H1 (cell line): ENCODE measurements around the gene SH3PXD2B. TPM values are rescaled to one million over a fixed set of nuclear protein-coding genes. Genes with fewer than 3 reads are reported as not detected.

ENCODE experiments used
- BCL11A ChIP-seq, 2 experiments: IDR thresholded peaks; one replicate each; pipeline ENCODE4 v1.6.1; 2011; ENCODE audit warnings: low read depth in 2 of 2, low read length in 2 of 2, mild to moderate bottlenecking in 2 of 2
- HDAC6 ChIP-seq: IDR thresholded peaks from one replicate; pipeline ENCODE4 v1.7.1; 2012; ENCODE audit warnings: low read depth, mild to moderate bottlenecking, inconsistent platforms, low read length, moderate library complexity
- KDM4A ChIP-seq: IDR thresholded peaks from one replicate; pipeline ENCODE4 v1.7.1; 2012; ENCODE audit warnings: low read depth, mild to moderate bottlenecking, moderate library complexity, low read length, inconsistent platforms; ENCODE audit not compliant: severe bottlenecking
- MAFK ChIP-seq: IDR thresholded peaks from 2 replicates; pipeline ENCODE4 v1.6.1; 2012; ENCODE audit warnings: low read depth, mild to moderate bottlenecking, improper control_type of control experiment, low read length
- RBBP5 ChIP-seq: IDR thresholded peaks from 2 replicates; pipeline ENCODE4 v1.7.1; 2012; ENCODE audit warnings: low read depth, mild to moderate bottlenecking, inconsistent platforms, low read length, moderate library complexity, borderline replicate concordance
- SAP30 ChIP-seq: fragments of 300-600 bp; sonication (generic); IDR thresholded peaks from 2 replicates; pipeline ENCODE4 v1.7.1; 2012; ENCODE audit warnings: low read length, moderate library complexity, mild to moderate bottlenecking, inconsistent platforms; ENCODE audit not compliant: insufficient read depth, insufficient replicate concordance
- polyA plus RNA-seq, 7 experiments: library from polyadenylated mRNA; depleted of rRNA in 3 of 7; stranded (reverse) in 5 of 7; unstranded in 2 of 7; fragments of >200 nt in 5 of 7; fragments of 200-250 nt in 2 of 7; gene quantifications; 1 replicate in 5 of 7; 2 replicates in 1 of 7; 4 replicates in 1 of 7; pipeline versions ENCODE4 v1.2.1 to v1.2.3, GENCODE V29; 2011 to 2013; ENCODE audit warnings: missing spikeins in 2 of 7, mixed read lengths in 2 of 7
- total RNA-seq: library from RNA; stranded (reverse); fragmentation: NEBNext Ultra II Directional; extraction: Animal tissue kit (Norgen Biotek cat#: 25700); gene quantifications from 2 replicates; pipeline ENCODE4 v1.2.1, GENCODE V29; 2021
- TF ChIP-seq, protein P1 (sequence below): IDR thresholded peaks from 2 replicates; pipeline ENCODE4 v1.6.1; 2012; ENCODE audit warnings: inconsistent platforms

SH3PXD2B gene
- total and polyA plus RNA-seq, 2 of the 8 experiments (the other 6 are each of a cell fraction or from before 2014, with no cell fraction given): 32.9 to 72.9 TPM

DNA sequence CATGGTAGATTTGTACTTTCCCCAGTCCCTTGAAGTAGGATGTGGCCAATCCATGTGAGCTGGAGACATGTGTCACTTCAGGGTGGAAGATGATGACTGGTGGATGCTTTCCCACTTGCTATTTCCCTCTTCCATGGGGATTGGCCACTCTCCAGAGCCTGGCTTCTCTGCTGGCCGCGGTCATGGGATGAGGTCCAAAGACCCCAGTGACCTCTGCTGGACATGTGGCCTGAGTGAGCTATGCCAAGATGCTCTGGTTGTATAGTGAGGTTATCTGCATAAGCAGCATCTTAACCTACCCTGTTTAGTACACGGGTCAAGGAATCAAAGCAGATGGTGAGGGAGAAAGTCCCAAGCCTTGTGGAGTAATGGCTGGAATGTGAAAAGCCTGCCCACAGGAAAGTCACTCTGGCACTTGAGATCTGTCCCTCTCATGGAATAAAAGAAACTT, 47.1 kb downstream of the SH3PXD2B start (continued):
- no peak for TF ChIP-seq RBBP5
- TF ChIP-seq KDM4A: no peak
- no peak for TF ChIP-seq SAP30
- TF ChIP-seq, protein P1, sequence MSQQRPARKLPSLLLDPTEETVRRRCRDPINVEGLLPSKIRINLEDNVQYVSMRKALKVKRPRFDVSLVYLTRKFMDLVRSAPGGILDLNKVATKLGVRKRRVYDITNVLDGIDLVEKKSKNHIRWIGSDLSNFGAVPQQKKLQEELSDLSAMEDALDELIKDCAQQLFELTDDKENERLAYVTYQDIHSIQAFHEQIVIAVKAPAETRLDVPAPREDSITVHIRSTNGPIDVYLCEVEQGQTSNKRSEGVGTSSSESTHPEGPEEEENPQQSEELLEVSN: no peak
- TF ChIP-seq BCL11A (IDR thresholded peaks at IDR 0.05; ENCODE audit: low read depth in 2 of 2, low read length in 2 of 2): no peak
- TF ChIP-seq HDAC6: no peak
- no peak for TF ChIP-seq MAFK
